AG08396 (cell line): Measurements from ENCODE around the gene BSG.

Experiments used
- DNase-seq: peaks from one replicate; pipeline ENCODE4 v3.0.0; 2012; ENCODE audit warnings: low spot score, mixed read lengths

Gene BSG

GRCh38 chr19:540867-541637 lies 31.3 kb upstream of the BSG start:
- DNase-seq = no peak

GRCh38 chr19:541699-542098 lies 30.7 kb upstream of the BSG start:
- DNase-seq = no peak

GRCh38 chr19:542173-542866 lies 30.1 kb upstream of the BSG start:
- DNase-seq = peak; percentile 6

DNA sequence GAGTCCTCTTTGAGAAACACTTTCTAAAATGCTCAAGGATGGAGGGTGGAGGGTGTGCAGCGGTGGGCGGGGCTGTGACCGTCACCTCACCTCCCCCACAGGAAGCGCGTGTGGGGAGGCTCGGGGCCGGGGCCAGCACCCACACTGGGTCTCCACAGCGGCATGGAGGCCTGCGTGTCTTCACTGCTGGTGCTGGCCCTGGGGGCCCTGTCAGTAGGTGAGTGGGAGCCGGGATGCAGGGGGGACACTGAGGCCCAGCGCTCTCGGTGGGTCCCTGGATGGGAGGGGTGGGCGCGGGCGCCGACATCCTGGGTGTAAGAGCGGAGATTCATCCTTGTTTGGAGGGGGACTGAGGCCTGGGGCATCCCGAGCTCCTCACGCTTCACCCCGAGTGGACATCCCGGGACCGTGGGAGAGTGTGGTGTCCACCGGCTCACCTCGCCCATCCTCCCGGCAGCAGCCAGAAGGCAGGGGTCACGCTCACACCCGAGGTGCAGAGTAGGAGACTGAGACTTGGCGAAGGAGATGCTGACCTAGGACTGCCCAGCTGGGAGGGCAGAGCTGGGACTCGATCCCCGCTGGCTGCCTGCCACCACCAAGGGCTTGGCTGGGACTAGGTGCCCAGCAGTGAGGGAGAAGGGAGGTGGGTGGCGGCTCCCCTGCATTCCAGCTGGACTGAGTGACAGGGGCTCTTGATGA lies 28.3 kb upstream of the BSG start, which contains the start of gene GZMM:
TSS of gene GZMM (plus strand) at position 144 of the 699 bp plus-strand sequence. CDS start at position 163, 19 bp downstream.
- DNase-seq = peak; percentile 10

DNA sequence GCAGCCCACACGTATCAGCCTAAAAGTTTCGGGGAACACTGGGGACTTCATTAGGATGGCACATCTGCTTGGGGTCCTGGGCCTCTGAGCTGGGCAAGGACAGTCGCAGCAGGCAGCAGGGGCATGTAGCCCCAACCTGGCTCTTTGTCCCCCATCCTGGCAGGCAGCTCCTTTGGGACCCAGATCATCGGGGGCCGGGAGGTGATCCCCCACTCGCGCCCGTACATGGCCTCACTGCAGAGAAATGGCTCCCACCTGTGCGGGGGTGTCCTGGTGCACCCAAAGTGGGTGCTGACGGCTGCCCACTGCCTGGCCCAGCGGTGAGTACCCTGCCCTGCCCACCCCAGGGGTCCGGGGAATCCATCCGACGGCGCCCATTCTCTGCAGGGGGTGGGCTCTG lies 25.3 kb upstream of the BSG start:
- DNase-seq = no peak

- peak; percentile 20 for DNase-seq
Observed at GRCh38 chr19:547836-548720, 24.3 kb upstream of the BSG start.

- peak; percentile 40 for DNase-seq
Observed at GRCh38 chr19:548886-549830, 23.2 kb upstream of the BSG start.

DNA sequence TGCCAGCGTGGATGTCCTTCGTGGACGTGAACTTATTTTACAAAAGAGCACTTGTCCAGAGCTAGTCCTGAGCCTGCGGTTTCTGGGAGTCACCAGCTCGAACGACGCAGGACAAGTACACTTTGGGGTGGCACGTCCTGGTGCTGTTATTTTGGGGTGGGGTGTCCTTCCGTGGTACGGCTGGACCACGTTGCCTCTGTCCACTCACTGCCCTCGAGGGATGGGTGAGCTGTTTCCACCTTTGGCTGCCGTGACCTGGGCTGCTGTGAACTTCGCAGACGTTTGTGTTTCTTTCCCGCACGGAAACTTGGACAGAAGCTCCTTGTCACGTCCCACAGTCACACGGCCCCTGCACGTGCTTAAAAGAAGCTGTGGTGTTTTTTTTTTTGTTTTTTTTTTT lies 17.6 kb upstream of the BSG start:
- DNase-seq = no peak

DNA sequence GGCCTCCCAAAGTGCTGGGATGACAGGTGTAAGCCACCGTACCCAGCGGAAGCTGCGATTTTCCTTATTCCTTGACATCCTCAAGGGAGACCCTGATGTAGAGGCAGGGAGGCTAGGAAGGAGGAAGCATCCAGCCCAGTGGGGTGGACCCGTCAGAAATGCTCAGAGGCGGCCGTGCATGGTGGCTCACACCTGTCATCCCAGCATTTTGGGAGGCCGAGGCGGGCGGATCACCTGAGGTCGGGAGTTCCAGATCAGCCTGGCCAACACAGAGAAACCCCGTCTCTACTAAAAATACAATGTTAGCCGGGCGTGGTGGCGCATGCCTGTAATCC lies 17.0 kb upstream of the BSG start:
- DNase-seq = no peak

- DNase-seq = no peak
Observed at GRCh38 chr19:556611-557382, 15.6 kb upstream of the BSG start.

DNA sequence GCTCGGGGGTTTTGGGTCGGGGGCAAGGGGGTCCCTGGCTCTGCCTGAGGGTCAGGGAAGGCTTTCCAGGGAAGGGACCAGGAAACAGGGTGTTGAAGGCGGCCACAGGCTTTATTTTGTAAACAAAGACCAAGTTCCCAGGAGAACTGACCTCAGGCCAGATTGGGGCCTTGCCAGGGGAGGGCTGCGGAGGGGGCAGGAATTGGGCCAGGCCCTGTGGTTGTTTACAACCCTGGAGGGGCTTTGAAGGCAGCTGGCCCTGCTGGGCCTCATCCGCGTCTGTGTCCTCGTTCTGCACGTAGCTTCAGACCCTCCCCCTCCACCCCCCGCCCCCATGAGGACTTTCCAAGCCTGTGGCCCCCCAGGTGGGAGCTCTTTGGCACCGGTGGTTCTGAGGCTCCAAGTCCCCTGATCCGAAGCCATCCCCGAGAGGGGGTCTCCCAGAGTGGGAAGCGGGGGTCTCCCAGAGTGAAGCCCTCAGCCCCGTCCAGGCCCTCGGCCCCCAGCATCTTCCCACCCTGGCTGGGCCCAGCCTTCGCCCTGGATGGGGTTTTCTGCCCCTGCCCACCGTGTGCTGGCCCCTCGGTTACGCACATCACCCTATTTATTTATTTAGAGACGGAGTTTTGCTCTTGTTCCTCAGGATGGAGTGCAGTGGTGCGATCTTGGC lies 13.5 kb upstream of the BSG start:
- DNase-seq = no peak

DNA sequence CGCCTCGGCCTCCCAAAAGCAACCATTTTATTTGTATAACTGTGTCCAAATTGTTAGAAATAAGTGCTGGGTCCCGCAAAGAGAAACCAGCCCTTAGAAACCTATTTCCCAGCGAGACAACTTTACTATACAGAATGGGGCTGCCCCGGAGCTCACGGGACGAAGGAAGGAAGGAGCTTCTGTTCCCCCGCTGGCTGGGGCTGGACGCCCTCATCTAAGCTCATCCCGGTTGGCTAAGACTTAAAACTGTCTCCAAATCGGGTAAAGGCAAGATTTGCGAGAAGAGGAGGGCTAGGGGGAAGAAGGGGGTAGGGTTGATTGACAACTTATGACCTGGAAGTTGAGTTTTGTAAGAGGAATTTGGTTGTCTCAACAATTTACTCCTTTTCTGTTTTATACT lies 12.3 kb upstream of the BSG start:
- DNase-seq = no peak

- no peak for DNase-seq
Observed at GRCh38 chr19:566403-566802, 6.0 kb upstream of the BSG start.

GRCh38 chr19:566844-567243 lies 5.6 kb upstream of the BSG start:
- DNase-seq = no peak

- no peak for DNase-seq
Observed at GRCh38 chr19:567296-567900, 5.0 kb upstream of the BSG start.

DNA sequence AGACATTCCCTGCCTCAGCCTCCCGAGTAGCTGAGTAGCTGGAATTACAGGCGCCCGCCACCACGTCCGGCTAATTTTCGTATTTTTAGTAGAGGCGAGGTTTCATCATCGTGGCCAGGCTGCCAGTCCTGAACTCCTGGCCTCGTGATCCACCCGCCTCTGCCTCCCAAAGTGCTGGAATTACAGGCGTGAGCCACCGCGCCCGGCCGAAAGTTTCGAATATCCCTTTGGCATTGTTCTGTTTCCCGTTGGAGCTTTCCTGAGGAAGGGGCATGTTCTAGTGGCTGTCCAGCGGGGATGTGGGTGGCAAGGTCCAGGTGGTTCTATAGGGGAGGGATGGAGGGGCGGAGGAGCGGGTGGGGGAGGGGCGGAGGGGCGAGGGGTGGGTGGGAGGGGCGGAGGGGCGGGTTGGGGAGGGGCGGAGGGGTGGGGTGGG lies 2.1 kb upstream of the BSG start:
- no peak for DNase-seq

GRCh38 chr19:570937-571565 lies 1.3 kb upstream of the BSG start:
- DNase-seq = no peak

DNA sequence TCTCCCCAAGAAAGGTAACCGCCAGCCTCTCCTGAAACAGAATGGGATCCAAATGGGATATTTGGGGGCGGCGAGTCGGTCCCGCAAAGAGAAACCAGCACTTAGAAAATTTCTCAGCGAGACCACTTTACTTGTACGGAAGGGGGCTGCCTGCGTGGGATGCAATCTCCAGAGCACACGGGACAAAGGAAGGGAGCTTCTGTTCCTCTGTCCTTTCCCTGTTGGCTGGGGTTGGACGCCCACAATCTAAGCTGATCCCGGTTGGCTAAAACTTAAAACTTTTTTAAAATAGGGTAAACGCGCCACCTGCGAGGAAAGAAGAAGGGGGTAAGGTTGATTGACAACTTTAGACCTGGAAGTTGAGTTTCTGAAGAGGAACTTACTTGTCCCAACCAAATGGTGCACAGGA lies 826 bp upstream of the BSG start:
- peak; percentile 54 for DNase-seq
